ENCODE measurements around the gene MNT.

Gene MNT

GRCh38 chr17:2385240-2386210, 15.3 kb downstream of the MNT start:
- H3K4me3 ChIP-seq (ENCODE audit: low read length) = no peak overlapping the region

GRCh38 chr17:2384439-2385127, 16.3 kb downstream of the MNT start:
- H3K4me3 ChIP-seq (ENCODE audit: low read length) = no peak overlapping the region
- DNase-seq (ENCODE audit: low read depth, low spot score) = no peak

More at GRCh38 chr17:2385240-2386210, 15.3 kb downstream of the MNT start:
- DNase-seq (ENCODE audit: low read depth, low spot score) = no peak

- no peak for DNase-seq (ENCODE audit: low read depth, low spot score)
- no peak overlapping the region for H3K4me3 ChIP-seq (ENCODE audit: low read length)
These were observed 17.2 kb downstream of the MNT start for GRCh38 chr17:2383628-2384167.

DNA sequence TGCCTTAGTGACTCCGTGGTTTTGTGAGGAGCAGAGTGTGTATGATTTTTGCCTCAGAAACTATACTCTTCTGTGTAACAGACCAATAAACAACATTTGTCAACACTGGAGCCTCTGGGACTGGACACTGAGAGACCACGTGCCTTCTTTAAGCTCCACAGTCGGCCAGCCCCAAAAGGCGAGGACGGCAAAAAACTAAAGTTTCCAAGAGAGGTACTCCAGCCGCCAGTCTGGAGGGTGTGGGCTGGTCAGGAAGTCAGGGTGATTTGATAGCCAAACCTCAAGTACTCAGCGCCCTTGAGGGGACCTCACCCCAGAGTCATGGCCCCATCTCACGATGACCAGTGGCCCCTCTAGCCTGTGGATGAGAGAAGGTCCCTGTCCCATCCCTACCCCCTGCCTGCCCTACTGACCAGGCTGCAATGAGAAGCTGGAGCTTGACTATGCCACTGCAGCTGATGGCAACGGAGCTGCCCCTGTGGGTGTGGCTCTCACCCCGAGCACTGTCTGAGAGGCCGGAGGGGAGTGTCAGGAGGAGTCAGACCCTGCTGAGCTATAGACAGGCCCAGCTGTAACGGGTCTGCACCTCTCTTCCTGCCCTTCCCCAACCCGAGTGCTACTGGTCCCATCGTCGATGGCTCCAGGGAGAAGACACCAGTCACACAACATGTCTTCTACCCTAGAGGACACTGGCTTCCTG, 19.8 kb downstream of the MNT start:
- H3K4me3 ChIP-seq (ENCODE audit: low read length) = no peak overlapping the region
- no peak for DNase-seq (ENCODE audit: low read depth, low spot score)

DNA sequence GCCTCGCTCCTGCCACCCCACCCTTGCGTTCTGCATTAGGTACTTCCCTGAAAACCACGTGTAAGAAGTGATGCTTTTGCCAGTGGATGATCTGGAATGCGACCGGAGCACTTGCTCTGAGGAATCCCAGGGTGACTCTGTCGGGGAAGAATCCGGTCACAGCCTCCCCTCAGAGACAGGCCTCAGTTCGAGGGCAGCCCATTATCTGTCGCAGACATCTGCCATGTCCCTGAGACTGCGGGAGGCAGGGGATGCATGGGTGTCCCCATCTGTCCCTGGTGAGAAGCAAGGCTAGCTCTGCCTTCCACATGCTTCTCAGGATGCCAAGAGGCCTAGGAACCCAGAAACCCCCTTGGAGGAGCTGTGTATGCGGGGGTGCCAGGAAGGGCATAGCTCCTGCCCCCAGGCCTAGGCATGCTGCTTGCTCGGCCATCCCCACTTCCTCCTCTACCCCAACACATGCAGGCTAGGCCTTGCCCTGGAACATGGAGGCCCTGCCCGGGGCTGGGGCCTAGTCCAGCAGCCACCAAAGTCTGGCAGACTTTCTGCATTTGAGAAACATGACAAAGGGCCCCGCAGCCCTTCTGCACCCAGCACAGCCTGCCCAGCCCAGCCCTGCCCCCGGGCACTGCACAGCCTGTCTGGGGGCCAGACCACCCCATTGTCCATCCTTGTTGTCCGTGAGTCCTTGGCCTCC, 20.5 kb downstream of the MNT start:
- no peak for DNase-seq (ENCODE audit: low read depth, low spot score)
- no peak overlapping the region for H3K4me3 ChIP-seq (ENCODE audit: low read length)

DNA sequence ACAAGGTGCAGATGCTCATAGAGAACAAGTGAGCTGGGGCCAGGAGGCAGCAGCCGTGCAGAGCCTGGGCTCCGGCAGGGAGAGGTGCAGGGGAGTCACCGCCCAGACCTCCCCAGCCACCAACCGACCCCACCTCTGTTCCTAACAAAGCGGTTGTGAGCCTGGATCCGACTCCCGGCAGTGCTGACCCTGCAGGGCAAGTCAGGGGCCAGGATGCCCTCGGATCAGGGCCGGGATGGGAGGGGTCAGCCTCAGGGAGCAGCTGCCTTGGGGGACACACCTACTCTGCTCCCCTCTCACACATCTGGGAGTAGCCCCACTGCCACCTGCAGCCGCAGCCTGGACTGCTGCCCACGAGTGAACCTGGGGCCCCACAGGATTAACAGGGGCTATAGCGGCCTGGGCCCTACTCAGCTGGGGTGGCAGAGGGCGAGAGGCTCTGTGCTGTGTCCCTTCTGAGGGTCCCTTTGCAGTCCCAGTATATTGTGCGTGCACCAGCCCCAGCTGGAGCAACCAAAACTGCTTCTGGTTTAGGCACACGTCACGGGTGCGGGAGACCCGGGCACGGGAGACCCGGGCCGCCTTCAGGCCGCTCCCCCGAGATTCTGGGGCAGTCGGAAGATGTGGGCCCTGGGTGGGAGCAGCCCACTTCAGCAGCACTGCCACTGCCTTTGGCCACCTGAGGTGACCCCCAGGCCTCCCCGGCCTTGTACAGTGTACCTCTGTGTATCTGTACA, 21.2 kb downstream of the MNT start:
- no peak for DNase-seq (ENCODE audit: low read depth, low spot score)
- no peak overlapping the region for H3K4me3 ChIP-seq (ENCODE audit: low read length)

DNA sequence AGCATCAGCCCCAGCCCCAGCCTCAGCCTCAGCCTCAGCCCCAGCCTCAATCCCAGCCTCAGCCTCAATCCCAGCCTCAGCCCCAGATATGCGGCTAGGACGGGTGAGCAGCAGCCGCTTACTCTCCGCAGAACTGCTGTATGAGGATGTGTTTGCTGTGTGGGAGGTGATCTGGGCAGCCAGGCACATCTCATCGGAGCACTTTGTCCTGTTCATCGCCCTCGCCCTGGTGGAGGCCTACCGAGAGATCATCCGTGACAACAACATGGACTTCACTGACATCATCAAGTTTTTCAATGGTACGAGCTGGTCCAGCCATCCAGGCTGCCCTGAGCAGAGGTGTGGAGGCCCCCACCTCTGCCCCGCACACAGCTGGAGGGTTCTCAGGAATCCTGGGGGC, 22.0 kb downstream of the MNT start:
- H3K4me3 ChIP-seq (ENCODE audit: low read length) = no peak overlapping the region
- DNase-seq (ENCODE audit: low read depth, low spot score) = no peak

DNA sequence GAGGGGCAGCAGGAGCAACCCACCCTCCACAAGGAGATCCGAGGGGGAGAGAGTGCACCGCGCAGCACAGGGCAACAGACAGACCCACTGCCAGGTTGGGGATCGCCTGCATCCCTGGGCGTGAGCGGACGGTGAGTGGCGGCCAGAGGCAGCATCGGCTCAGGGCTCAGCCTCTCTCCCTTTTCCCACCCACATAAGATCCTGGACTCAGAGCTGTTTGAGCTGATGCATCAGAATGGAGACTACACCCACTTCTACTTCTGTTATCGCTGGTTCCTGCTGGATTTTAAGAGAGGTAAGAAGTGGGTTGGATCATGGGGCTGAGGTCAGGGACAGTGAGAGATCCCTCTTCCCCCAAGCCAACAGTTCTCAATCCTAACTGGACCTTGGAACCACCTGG, 23.2 kb downstream of the MNT start:
- H3K4me3 ChIP-seq (ENCODE audit: low read length) = no peak overlapping the region
- DNase-seq (ENCODE audit: low read depth, low spot score) = no peak

GRCh38 chr17:2376107-2376506, 24.8 kb downstream of the MNT start:
- H3K4me3 ChIP-seq (ENCODE audit: low read length) = no peak overlapping the region
- DNase-seq (ENCODE audit: low read depth, low spot score) = no peak

GRCh38 chr17:2375406-2375805, 25.5 kb downstream of the MNT start:
- no peak for DNase-seq (ENCODE audit: low read depth, low spot score)
- H3K4me3 ChIP-seq (ENCODE audit: low read length) = no peak overlapping the region

DNA sequence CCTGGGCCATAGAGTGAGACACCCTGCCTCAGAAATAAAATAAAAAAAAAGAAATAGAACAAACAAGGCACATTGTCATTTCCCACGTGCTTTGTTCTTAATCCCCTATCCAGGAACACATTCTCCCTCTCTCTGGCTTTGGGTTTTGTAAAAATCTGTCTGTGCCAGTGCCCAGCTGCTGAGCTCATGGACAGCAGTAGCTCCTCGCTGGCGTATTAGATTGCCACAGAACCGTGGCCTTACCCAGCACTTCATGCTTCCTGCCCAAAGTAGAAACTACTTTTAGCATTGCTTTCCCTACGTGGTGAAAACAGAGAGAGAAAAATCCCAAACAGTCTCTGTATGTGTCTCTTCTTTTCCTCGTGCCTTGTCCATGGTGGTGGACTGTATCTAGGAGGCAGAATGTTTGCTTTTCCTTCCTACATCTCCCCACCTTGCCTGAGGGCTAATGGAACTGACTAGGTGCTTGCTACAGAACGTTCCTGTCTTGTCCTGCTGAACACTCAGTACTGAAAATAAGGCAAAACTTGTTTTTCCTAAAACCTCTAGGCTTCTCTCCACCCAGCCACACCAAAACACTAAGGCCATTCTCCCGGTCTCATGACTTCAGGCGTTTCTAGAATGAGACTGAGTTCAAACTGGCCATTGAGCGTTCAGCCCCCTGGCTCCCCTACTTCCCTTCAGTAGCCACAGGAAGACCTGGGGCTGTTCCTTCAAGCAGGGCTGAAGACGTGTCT, 26.1 kb downstream of the MNT start:
- no peak for DNase-seq (ENCODE audit: low read depth, low spot score)
- H3K4me3 ChIP-seq (ENCODE audit: low read length) = no peak overlapping the region

GRCh38 chr17:2373179-2373578, 27.7 kb downstream of the MNT start:
- no peak overlapping the region for H3K4me3 ChIP-seq (ENCODE audit: low read length)
- no peak for DNase-seq (ENCODE audit: low read depth, low spot score)

DNA sequence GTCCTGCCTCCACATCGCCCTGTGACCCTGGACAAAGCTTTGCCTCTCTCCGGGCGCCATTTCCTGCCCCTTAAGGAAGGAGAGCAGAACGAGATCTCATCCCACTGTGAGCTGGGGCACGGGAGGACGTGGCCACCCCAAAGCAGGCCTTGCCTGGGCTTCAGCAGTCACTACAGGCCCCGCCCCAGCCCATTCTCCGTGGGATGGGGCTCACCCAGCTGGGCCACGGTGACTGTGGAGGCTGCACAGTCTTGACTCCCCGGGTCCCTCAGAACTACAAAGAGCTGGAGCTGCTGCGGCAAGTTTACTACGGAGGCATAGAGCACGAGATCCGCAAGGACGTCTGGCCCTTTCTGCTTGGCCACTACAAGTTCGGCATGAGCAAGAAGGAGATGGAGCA, 28.2 kb downstream of the MNT start:
- DNase-seq (ENCODE audit: low read depth, low spot score) = no peak
- H3K4me3 ChIP-seq (ENCODE audit: low read length) = no peak overlapping the region

GRCh38 chr17:2372180-2372579, 28.7 kb downstream of the MNT start:
- no peak overlapping the region for H3K4me3 ChIP-seq (ENCODE audit: low read length)
- no peak for DNase-seq (ENCODE audit: low read depth, low spot score)

DNA sequence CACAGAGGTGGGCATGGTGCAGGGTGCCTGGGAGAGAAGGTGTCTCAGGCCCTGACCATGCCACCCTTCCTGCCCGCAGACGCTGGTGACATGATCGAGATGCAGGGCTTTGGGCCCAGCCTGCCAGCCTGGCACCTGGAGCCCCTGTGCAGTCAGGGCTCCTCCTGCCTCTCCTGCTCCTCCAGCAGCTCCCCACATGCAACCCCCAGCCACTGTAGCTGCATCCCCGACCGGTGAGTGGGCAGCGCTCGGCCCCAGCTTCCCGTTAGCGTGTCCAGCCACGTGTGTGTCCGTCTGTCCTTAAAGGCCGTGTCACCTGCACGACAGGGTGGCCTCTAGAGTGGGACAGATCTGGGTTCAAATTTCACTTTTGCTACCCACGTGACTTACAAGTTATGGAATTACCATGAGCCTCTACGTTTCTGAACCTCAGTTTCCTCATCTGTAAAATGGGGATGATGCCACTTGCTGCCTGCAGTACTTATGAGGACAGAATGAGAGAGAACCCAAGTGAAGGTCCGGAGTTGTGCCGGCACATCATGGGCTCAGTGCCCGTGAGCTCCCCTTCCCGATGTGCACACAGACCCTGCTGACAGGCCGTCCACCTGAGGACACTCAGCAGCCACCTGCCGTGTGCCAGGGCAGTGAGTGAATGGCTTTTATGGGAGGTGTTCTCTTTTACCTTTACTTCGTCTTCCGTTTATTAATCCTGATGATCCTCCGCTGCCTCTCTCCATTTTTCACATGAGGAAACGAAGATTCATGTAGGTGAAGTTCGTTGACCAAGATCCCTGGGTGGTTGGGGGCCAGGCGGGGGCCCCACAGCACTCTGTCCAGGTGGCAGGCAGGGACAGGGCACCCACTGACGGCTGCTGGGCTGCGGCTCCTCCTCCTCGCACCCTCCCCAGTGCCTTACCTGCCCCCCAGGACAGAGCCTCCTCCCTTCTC, 29.4 kb downstream of the MNT start:
- no peak overlapping the region for H3K4me3 ChIP-seq (ENCODE audit: low read length)
- no peak for DNase-seq (ENCODE audit: low read depth, low spot score)

DNA sequence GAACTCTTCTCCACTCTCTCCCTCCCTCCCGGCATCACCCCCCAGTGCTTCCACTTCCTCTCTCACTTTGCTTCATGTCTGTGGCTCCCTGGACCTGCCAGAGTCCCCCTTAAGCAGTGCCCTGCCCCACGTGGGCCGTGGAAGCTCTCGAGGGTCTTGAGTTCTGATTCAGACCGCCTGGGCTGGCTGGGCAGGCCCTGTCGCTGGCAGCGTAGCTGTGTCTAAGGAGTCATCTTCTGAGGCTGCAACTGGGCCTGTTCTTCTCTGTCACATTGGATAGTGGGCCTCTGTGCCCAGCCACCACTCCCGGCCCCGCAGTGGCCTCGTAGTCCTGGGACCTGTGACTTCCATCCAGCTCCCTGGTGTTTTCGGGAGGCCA, 30.7 kb downstream of the MNT start:
- no peak for DNase-seq (ENCODE audit: low read depth, low spot score)
- H3K4me3 ChIP-seq (ENCODE audit: low read length) = no peak overlapping the region

All from Jurkat, Clone E6-1 (cell line).